Urinary bladder (tissue), 4 donors: Measurements from ENCODE around the gene TLE5. TPM values are rescaled to one million over a fixed set of nuclear protein-coding genes. Genes with fewer than 3 reads are reported as not detected.

Source experiments
- DNase-seq: peaks from one replicate; pipeline ENCODE4 v3.0.0-alpha.2; 2015; ENCODE audit errors: extremely low spot score
- H3K27ac ChIP-seq: one replicate; pipeline ENCODE4 v1.5.1; 2013; ENCODE audit warnings: low read depth, mild to moderate bottlenecking, moderate library complexity
- H3K36me3 ChIP-seq: one replicate; pipeline ENCODE4 v1.6.1; 2013; ENCODE audit warnings: mild to moderate bottlenecking, moderate library complexity; ENCODE audit not compliant: insufficient read depth
- H3K4me1 ChIP-seq: one replicate; pipeline ENCODE4 v1.6.1; 2013; ENCODE audit warnings: mild to moderate bottlenecking, moderate library complexity; ENCODE audit not compliant: insufficient read depth
- H3K4me3 ChIP-seq: one replicate; pipeline ENCODE4 v1.5.1; 2013; ENCODE audit warnings: low read depth, low read length
- WGBS: extraction: QIAGEN DNeasy Blood & Tissue Kit; methylation state at CpG from one replicate; pipeline ENCODE4 v1.1.7; 2013; 5-methylcytosine and 5-hydroxymethylcytosine counted together
- polyA plus RNA-seq: library from polyadenylated mRNA; stranded (reverse); fragments of 200-250 nt; gene quantifications from one replicate; pipeline ENCODE4 v1.2.3, GENCODE V29; 2013
- total RNA-seq: library from RNA; depleted of rRNA; stranded (reverse); fragments of >200 nt; gene quantifications from one replicate; pipeline ENCODE4 v1.2.3, GENCODE V29; 2014
- donor health status: healthy with polysubstance abuse.
- donor health status: healthy.

The TLE5 gene
- total and polyA plus RNA-seq, 2 donors, result 65.0 to 725 TPM

- DNase-seq, result no peak
- 95% methylated on average over 7 of the region's 7 CpGs for WGBS
- H3K36me3 ChIP-seq, result no peaks in the 10 kb centered on the region
- no peaks in the 10 kb centered on the region for H3K4me1 ChIP-seq
- no peak overlapping the region for H3K4me3 ChIP-seq
- H3K27ac ChIP-seq, result no peak overlapping the region
Measured at GRCh38 chr19:3083964-3084363, 21.7 kb upstream of the TLE5 start.

- WGBS, result 95% methylated on average over 10 of the region's 10 CpGs
- Histone ChIP-seq H3K27ac (no peak overlapping the region), H3K4me3 (no peak overlapping the region)
Measured at GRCh38 chr19:3082331-3082730, 20.0 kb upstream of the TLE5 start.

GRCh38 chr19:3080286-3080685, 18.0 kb upstream of the TLE5 start:
- no peak overlapping the region for H3K4me3 ChIP-seq
- no peak for DNase-seq

More at GRCh38 chr19:3082331-3082730, 20.0 kb upstream of the TLE5 start:
- no peak for DNase-seq
- Histone ChIP-seq H3K4me1 (no peaks in the 10 kb centered on the region), H3K36me3 (no peaks in the 10 kb centered on the region)

GRCh38 chr19:3079578-3079977, 17.3 kb upstream of the TLE5 start:
- DNase-seq, result no peak
- Histone ChIP-seq H3K4me1 (no peaks in the 10 kb centered on the region), H3K4me3 (no peak overlapping the region), H3K27ac (no peak overlapping the region), H3K36me3 (no peaks in the 10 kb centered on the region)
- 80% methylated on average over 4 of the region's 4 CpGs for WGBS

More at GRCh38 chr19:3080286-3080685, 18.0 kb upstream of the TLE5 start:
- Histone ChIP-seq H3K27ac (no peak overlapping the region), H3K36me3 (no peaks in the 10 kb centered on the region), H3K4me1 (no peaks in the 10 kb centered on the region)
- WGBS, result 17% methylated on average over 12 of the region's 12 CpGs

- Histone ChIP-seq H3K4me3 (no peak overlapping the region), H3K27ac (no peak overlapping the region), H3K36me3 (no peaks in the 10 kb centered on the region), H3K4me1 (no peaks in the 10 kb centered on the region)
- WGBS, result 11% methylated on average over 41 of the region's 41 CpGs
- DNase-seq, result no peak
Measured at GRCh38 chr19:3075605-3076431, 13.5 kb upstream of the TLE5 start.

GRCh38 chr19:3073931-3074595, 11.8 kb upstream of the TLE5 start:
- H3K27ac ChIP-seq, result no peak overlapping the region
- H3K36me3 ChIP-seq, result no peaks in the 10 kb centered on the region
- no peak for DNase-seq
- WGBS, result 58% methylated on average over 8 of the region's 8 CpGs
- no peaks in the 10 kb centered on the region for H3K4me1 ChIP-seq
- H3K4me3 ChIP-seq, result no peak overlapping the region

GRCh38 chr19:3073159-3073563, 10.9 kb upstream of the TLE5 start:
- Histone ChIP-seq H3K36me3 (no peaks in the 10 kb centered on the region), H3K27ac (no peak overlapping the region), H3K4me3 (no peak overlapping the region), H3K4me1 (no peaks in the 10 kb centered on the region)
- 27% methylated on average over 3 of the region's 3 CpGs for WGBS
- no peak for DNase-seq

GRCh38 chr19:3071768-3072167, 9.5 kb upstream of the TLE5 start:
- no peaks in the 10 kb centered on the region for H3K36me3 ChIP-seq
- no peak for DNase-seq
- no peak overlapping the region for H3K27ac ChIP-seq
- H3K4me1 ChIP-seq, result no peaks in the 10 kb centered on the region
- H3K4me3 ChIP-seq, result no peak overlapping the region
- WGBS, result 71% methylated on average over 4 of the region's 4 CpGs

- 63% methylated on average over 21 of the region's 21 CpGs for WGBS
- no peak overlapping the region for H3K4me3 ChIP-seq
- H3K27ac ChIP-seq, result no peak overlapping the region
- no peaks in the 10 kb centered on the region for H3K36me3 ChIP-seq
- H3K4me1 ChIP-seq, result peaks cover 1% of the 10 kb centered on the region
- no peak for DNase-seq
Measured at GRCh38 chr19:3068071-3068470, 5.8 kb upstream of the TLE5 start.

GRCh38 chr19:3067563-3067962, 5.3 kb upstream of the TLE5 start:
- 88% methylated on average over 9 of the region's 9 CpGs for WGBS
- peaks cover 2% of the 10 kb centered on the region for H3K4me1 ChIP-seq
- H3K4me3 ChIP-seq, result no peak overlapping the region
- no peaks in the 10 kb centered on the region for H3K36me3 ChIP-seq
- H3K27ac ChIP-seq, result no peak overlapping the region
- DNase-seq, result no peak

GRCh38 chr19:3066482-3067049, 4.3 kb upstream of the TLE5 start:
- H3K4me3 ChIP-seq, result no peak overlapping the region
- WGBS, result 87% methylated on average over 16 of the region's 16 CpGs
- peaks cover 2% of the 10 kb centered on the region for H3K4me1 ChIP-seq
- H3K36me3 ChIP-seq, result no peaks in the 10 kb centered on the region
- H3K27ac ChIP-seq, result no peak overlapping the region
- DNase-seq, result no peak

GRCh38 chr19:3065675-3066357, 3.5 kb upstream of the TLE5 start:
- Histone ChIP-seq H3K36me3 (no peaks in the 10 kb centered on the region), H3K27ac (no peak overlapping the region), H3K4me1 (peaks cover 2% of the 10 kb centered on the region), H3K4me3 (no peak overlapping the region)
- 64% methylated on average over 15 of the region's 15 CpGs for WGBS
- no peak for DNase-seq

GRCh38 chr19:3064011-3064330, 1.7 kb upstream of the TLE5 start:
- no peak overlapping the region for H3K27ac ChIP-seq
- H3K36me3 ChIP-seq, result no peaks in the 10 kb centered on the region
- peaks cover 2% of the 10 kb centered on the region for H3K4me1 ChIP-seq
- 96% methylated on average over 7 of the region's 7 CpGs for WGBS
- DNase-seq, result no peak
- no peak overlapping the region for H3K4me3 ChIP-seq
